IPS DF 4.7 (cell line): ENCODE data around the gene NDUFB5.

Experiments used
- DNase-seq: peaks from one replicate; pipeline ENCODE4 v3.0.0-alpha.2; 2013; ENCODE audit warnings: low spot score; ENCODE audit errors: extremely low read depth

NDUFB5 gene

GRCh38 chr3:179676081-179676480 lies 71.5 kb downstream of the NDUFB5 start:
- DNase-seq: no peak
